Left lung (tissue), 10 donors: ENCODE measurements around the gene SKOR1. TPM values are rescaled to one million over a fixed set of nuclear protein-coding genes. Genes with fewer than 3 reads are reported as not detected.

ENCODE experiments used
- ATAC-seq: fragments of 200-7000 bp; cut with Tn5 transposase; one replicate; pipeline ENCODE4 v1.9.1; 2020; ENCODE audit warnings: moderate library complexity
- DNase-seq, 4 donors: peaks; one replicate each; pipeline ENCODE4 v3.0.0-alpha.2; 2013 to 2020
- H3K27ac ChIP-seq, 2 donors: fragments of 200-600 bp; sonication (generic) in 1 of 2; one replicate each; pipeline versions ENCODE4 v1.5.0 to v1.8.0; 2020 to 2021
- H3K27me3 ChIP-seq, 2 donors: fragments of 200-600 bp; sonication (generic) in 1 of 2; one replicate each; pipeline versions ENCODE4 v1.5.0 to v1.8.0; 2020 to 2021
- H3K36me3 ChIP-seq, 2 donors: fragments of 200-600 bp; sonication (generic) in 1 of 2; one replicate each; pipeline versions ENCODE4 v1.5.0 to v1.8.0; 2020 to 2021
- H3K4me1 ChIP-seq, 2 donors: fragments of 200-600 bp; one replicate each; pipeline ENCODE4 v1.8.0; 2021
- H3K4me3 ChIP-seq, 2 donors: fragments of 200-600 bp; sonication (generic) in 1 of 2; one replicate each; pipeline versions ENCODE4 v1.5.0 to v1.8.0; 2020 to 2021; ENCODE audit warnings: mild to moderate bottlenecking in 1 of 2
- H3K9me3 ChIP-seq, 2 donors: fragments of 200-600 bp; sonication (generic) in 1 of 2; one replicate each; pipeline versions ENCODE4 v1.5.0 to v1.8.0; 2020 to 2021
- CTCF ChIP-seq, 2 donors: fragments of 200-600 bp; sonication (generic) in 1 of 2; IDR thresholded peaks; one replicate each; pipeline versions ENCODE4 v1.5.0 to v1.8.0; 2021; ENCODE audit warnings: antibody characterized with exemption in 2 of 2
- intact Hi-C, 2 donors: fragments of 100-400 bp; cut with DNase I; formaldehyde crosslinking; loops; one replicate each; pipeline versions ENCODE4 v1.11.2 to v1.14.2; 2022
- polyA plus RNA-seq, 6 donors: library from polyadenylated mRNA; unstranded; fragments of 120-200 nt; gene quantifications; one replicate each; pipeline ENCODE4 v1.2.1, GENCODE V29; 2013; ENCODE audit not compliant: insufficient read length in 6 of 6
- total RNA-seq, 2 donors: library from RNA; stranded (reverse); fragmentation: NEBNext Ultra II Directional; extraction: Animal tissue kit (Norgen Biotek cat#: 25700); gene quantifications; one replicate each; pipeline ENCODE4 v1.2.1, GENCODE V29; 2021
- donor health status: DM: no; HTN: yes; CAD: no.
- donor health status: DM: no; HTN: no; CAD: no.

SKOR1 gene
- total and polyA plus RNA-seq, 8 donors: 0.12 to 0.71 (median 0.43) TPM

GRCh38 chr15:67821784-67822440 lies 3.4 kb upstream of the SKOR1 start:
- H3K27me3 ChIP-seq: peaks cover 77 to 100% of the 10 kb centered on the region in 2 donors
- no peaks in the 10 kb centered on the region for H3K9me3 ChIP-seq
- DNase-seq: peak in 1 of 4 donors; percentile 36
- H3K4me1 ChIP-seq: peaks cover 9 to 39% of the 10 kb centered on the region in 2 donors
- intact Hi-C loops: no loop called here
- no peak for ATAC-seq
- no peak overlapping the region for H3K4me3 ChIP-seq
- H3K27ac ChIP-seq: no peak overlapping the region
- no peaks in the 10 kb centered on the region for H3K36me3 ChIP-seq
- no peak for TF ChIP-seq CTCF (IDR thresholded peaks at IDR 0.05)

DNA sequence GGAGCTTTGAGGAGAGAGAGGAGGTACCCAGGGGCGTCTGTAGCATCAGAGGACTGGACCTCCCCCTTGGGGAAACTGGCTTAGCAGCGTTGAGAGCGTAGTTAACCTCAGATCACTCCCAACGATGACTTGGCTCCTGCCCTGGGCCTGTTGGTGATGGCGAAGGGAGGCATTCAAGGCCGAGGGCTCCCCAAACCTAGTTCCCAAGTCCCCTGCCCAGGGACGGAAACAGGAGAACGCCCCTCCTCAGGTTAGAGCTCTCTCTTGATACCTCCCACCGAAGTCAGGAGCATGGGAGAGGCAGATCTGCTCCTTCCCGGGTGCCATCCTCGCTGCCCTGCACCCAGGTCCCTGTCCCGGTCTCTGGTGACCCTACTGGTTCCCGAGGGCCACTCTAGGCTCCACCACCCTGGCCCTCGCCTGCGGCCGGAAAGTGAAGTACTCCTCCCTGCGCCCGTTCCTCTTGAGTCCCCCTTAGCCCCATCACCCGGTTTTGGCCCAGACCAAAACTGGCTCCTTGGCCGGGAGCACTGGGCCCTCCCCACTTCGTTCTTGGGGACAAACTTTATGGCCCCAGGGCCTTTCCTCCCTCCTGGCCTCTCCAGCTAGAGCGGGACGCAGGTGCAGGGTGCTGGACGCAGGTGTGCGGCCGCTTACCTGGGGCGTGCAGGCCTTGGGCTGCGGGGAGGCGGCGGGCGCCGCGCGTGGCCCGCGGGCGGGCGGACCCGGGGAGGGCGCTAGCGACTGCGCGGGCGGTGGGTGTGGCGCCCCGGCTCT lies 2.6 kb upstream of the SKOR1 start:
- Histone ChIP-seq H3K27me3 (peaks cover 86 to 100% of the 10 kb centered on the region in 2 donors), H3K4me1 (peaks cover 12 to 48% of the 10 kb centered on the region in 2 donors), H3K27ac (no peak overlapping the region), H3K36me3 (no peaks in the 10 kb centered on the region), H3K9me3 (no peaks in the 10 kb centered on the region), H3K4me3 (no peak overlapping the region)
- ATAC-seq (no peak), DNase-seq (peak in 1 of 4 donors; percentile 56)
- TF ChIP-seq CTCF (IDR thresholded peaks at IDR 0.05): no peak
- intact Hi-C loops: no loop called here

DNA sequence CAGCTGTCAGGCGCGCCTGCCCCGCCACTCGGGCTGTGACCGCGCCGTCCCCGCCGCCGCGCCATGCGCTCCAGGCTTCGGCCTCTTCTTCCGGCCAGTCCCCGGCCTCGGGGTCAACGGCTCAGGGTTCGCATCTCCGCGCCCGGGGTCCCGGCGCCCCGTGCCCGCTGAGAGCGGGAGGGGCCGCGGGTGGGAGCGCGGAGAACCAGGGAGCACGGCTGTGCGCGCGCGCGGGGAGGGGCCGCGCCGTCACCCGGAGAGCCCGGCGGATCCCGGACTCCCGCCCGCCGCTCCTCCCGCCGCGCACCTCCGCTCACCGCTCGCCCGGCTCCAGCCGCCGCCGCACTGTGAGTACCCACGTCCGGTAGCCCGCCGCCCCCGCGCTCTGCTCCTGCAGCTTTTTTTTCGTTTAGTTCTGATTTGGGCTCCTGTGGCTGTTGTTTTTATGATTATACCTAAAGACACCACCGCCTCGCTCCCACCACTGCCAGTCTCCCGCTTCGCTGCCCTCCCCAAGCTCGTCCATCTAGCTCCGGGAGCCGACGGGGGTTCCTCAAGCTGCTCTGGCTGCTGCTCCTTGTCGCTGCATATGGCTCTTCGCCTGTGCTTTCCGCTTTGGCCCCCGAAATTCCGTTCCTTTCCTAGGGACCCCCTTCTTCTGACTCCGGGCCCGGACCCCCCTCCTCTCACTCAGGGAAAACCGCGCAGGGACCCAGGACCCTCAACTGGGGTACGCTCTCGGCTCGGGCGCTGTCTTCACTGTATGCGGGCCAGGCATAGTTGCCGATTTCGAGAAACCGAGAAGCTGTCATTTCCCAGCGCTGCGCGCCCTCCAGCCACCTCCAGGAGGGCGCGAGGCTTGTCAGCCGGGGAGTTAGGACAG lies 1.8 kb upstream of the SKOR1 start:
- Histone ChIP-seq H3K4me3 (no peak overlapping the region), H3K27me3 (peaks cover 94 to 100% of the 10 kb centered on the region in 2 donors), H3K27ac (no peak overlapping the region), H3K9me3 (no peaks in the 10 kb centered on the region), H3K4me1 (peaks cover 20 to 56% of the 10 kb centered on the region in 2 donors), H3K36me3 (no peaks in the 10 kb centered on the region)
- TF ChIP-seq CTCF (IDR thresholded peaks at IDR 0.05): no peak
- ATAC-seq (no peak), DNase-seq (peak in 1 of 4 donors; percentile 70)
- intact Hi-C loops: no loop called here

DNA sequence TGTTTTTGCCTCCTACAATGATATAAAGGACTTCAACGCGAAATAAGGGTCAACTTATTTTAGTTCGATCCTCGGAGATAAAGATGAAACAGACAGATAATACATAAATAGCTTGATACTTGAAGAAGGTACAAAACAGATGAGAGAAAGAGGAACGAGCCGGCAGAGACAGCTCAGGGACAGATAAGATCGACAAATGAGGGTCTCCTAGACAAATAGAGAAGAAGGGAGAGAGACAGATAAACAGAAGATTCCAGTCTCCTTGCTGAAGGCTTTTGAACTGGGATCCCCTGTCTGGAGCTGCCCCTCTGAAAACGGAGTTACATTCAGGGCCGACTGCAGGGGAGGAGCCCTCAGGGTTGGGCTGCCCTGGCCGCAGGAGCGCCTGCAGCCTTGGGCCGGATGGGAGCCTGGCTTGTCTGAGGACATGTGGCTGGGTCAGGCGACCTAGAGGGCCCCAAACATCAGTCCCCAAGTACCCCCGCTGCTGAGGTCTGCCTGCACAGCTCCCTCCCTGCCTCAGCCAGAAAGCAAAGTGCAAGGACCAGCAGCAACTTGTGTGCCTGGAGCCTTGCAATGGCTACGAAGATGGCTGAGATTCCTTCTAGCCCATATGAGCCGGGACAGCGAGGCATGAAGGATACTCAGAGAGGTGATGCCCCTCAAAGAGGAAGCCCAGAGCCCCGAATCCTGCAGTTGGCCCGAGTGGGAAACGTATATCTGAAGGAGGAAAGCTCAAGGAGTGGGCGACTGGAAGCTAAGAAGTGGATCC lies 926 bp upstream of the SKOR1 start:
- H3K27me3 ChIP-seq: peaks cover 99 to 100% of the 10 kb centered on the region in 2 donors
- H3K9me3 ChIP-seq: no peaks in the 10 kb centered on the region
- no peak overlapping the region for H3K27ac ChIP-seq
- no peak for ATAC-seq
- no peaks in the 10 kb centered on the region for H3K36me3 ChIP-seq
- intact Hi-C loops: no loop called here
- no peak for TF ChIP-seq CTCF (IDR thresholded peaks at IDR 0.05)
- H3K4me1 ChIP-seq: peaks cover 23 to 64% of the 10 kb centered on the region in 2 donors
- peak in 1 of 4 donors; percentile 49 for DNase-seq
- H3K4me3 ChIP-seq: no peak overlapping the region
